A549 (cell line): ENCODE results near the gene TAOK3.

Source experiments
- BCL3 ChIP-seq: fragments of >200 bp; sonication (Bioruptor Twin); formaldehyde crosslinking; IDR thresholded peaks from 3 replicates; pipeline ENCODE4 v1.6.1; 2016
- CBX2 ChIP-seq: fragments of 200-600 bp; sonication (generic); IDR thresholded peaks from 2 replicates; pipeline ENCODE4 v1.6.1; 2016; ENCODE audit warnings: low read depth, mild to moderate bottlenecking, borderline replicate concordance
- CTCF ChIP-seq: fragments of >200 bp; sonication (Bioruptor Twin); formaldehyde crosslinking; IDR thresholded peaks from 3 replicates; pipeline ENCODE4 v1.5.1; 2016
- EP300 ChIP-seq, 2 experiments: fragments of >200 bp; sonication (Bioruptor Twin); formaldehyde crosslinking; IDR thresholded peaks; 2 replicates in 1 of 2; 3 replicates in 1 of 2; pipeline ENCODE4 v1.6.1; 2016 to 2017
- FOSB ChIP-seq: fragments of 250-450 bp; sonication (Bioruptor Pico); IDR thresholded peaks from 2 replicates; pipeline ENCODE4 v1.5.0; 2020; ENCODE audit warnings: mild to moderate bottlenecking, moderate library complexity
- MAZ ChIP-seq: fragments of 150-350 bp; IDR thresholded peaks from 2 replicates; pipeline ENCODE4 v1.6.1; 2014; ENCODE audit warnings: antibody characterized with exemption, low read depth, low read length, borderline replicate concordance
- PHF8 ChIP-seq: fragments of 200-600 bp; sonication (generic); IDR thresholded peaks from 2 replicates; pipeline ENCODE4 v1.6.1; 2016; ENCODE audit warnings: low read depth, mild to moderate bottlenecking, antibody characterized with exemption, moderate library complexity, borderline replicate concordance

DNA sequence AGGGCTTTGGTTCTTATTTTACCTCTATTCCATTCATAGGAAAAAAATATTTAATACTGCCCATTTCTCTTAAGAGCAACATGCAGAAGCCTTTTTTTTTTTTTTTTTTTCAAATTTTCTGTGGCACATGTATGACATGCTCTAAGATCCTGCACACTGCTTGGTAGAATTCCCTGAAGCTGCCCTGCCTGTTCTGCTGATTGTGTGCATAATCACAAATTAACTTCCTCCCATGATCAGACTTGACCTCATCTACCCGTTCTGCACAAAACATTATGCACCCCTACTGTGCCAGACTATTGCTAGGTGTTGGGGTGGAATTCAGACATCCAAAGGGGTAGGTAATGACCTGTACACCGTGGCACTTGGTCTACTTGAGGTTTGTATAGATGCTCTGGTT lies 25.8 kb upstream of the TAOK3 start:
- TF ChIP-seq BCL3 (no peak), PHF8 (no peak), EP300 (IDR thresholded peaks at IDR 0.05) (no peak), CTCF (no peak), CBX2 (no peak), MAZ (no peak), FOSB (CRISPR knock-in tag) (no peak)
